Ascending aorta (tissue), 2 donors: ENCODE results near the gene KCNIP1. TPM values are rescaled to one million over a fixed set of nuclear protein-coding genes. Genes with fewer than 3 reads are reported as not detected.
A peak's percentile ranks its signal among the peaks of the same experiment; 100 is the strongest.

ENCODE experiments used
- DNase-seq, 2 donors: peaks; one replicate each; pipeline ENCODE4 v3.0.0-alpha.2; 2019; ENCODE audit warnings: low spot score in 2 of 2
- H3K27ac ChIP-seq, 2 donors: fragments of 200-600 bp; sonication (generic); one replicate each; pipeline ENCODE4 v1.5.1; 2016 to 2017; ENCODE audit warnings: mild to moderate bottlenecking in 1 of 2
- H3K27me3 ChIP-seq: fragments of 200-600 bp; sonication (generic); one replicate; pipeline ENCODE4 v1.5.1; 2017
- H3K36me3 ChIP-seq, 2 donors: fragments of 200-600 bp; sonication (generic); one replicate each; pipeline ENCODE4 v1.5.1; 2016
- H3K4me1 ChIP-seq, 2 donors: fragments of 200-600 bp; sonication (generic); one replicate each; pipeline ENCODE4 v1.5.1; 2016 to 2017; ENCODE audit warnings: mild to moderate bottlenecking in 1 of 2
- H3K4me3 ChIP-seq, 2 donors: fragments of 200-600 bp; sonication (generic); one replicate each; pipeline ENCODE4 v1.5.1; 2016 to 2017; ENCODE audit warnings: mild to moderate bottlenecking in 1 of 2
- H3K9me3 ChIP-seq, 2 donors: fragments of 200-600 bp; sonication (generic); one replicate each; pipeline ENCODE4 v1.5.1; 2016
- CTCF ChIP-seq, 3 experiments: fragments of 200-600 bp in 2 of 3; fragments of 450-650 bp in 1 of 3; sonication (generic) in 2 of 3; IDR thresholded peaks; one replicate each; pipeline ENCODE4 v1.5.1; 2016 to 2019; ENCODE audit warnings: antibody characterized with exemption in 3 of 3, mild to moderate bottlenecking in 1 of 3, moderate library complexity in 1 of 3
- intact Hi-C: fragments of 100-400 bp; cut with DNase I; formaldehyde crosslinking; loops from one replicate; pipeline ENCODE4 v1.15.1; 2023
- total RNA-seq: library from RNA; depleted of rRNA; stranded (reverse); fragments of >200 nt; gene quantifications from one replicate; pipeline ENCODE4 v1.1.0, GENCODE V29; 2016

KCNIP1 gene
- total RNA-seq, 1 donor from 2014 or later: not detected

GRCh38 chr5:170551076-170551475 lies 47.3 kb downstream of the KCNIP1 start:
- H3K36me3 ChIP-seq: no peaks in the 10 kb centered on the region
- H3K9me3 ChIP-seq: no peaks in the 10 kb centered on the region
- no peak for TF ChIP-seq CTCF (IDR thresholded peaks at IDR 0.05)
- no peak overlapping the region for H3K4me3 ChIP-seq
- no peak overlapping the region for H3K27ac ChIP-seq
- DNase-seq: peak in 1 of 2 donors; percentile 12
- intact Hi-C loops: no loop called here
- H3K27me3 ChIP-seq: no peaks in the 10 kb centered on the region
- no peaks in the 10 kb centered on the region for H3K4me1 ChIP-seq

DNA sequence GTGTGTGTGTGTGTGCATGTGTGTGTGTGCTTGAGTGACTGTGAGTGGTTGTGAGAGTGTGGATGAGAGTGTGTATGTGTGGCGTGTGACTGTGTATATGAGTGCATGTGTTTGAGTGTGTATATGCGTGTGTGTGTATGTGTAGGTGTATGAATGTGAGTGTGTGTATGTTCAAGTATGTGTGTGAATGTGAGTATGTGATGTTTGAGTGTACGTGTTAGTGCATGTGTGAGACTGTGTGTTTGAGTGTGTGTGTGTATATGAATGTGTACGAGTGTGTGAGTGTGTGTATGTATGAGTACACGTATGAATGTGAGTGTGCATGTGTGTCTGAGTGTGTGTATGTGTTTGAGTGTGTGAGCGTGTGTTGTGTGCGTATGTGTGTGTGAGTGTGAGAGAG lies 47.8 kb downstream of the KCNIP1 start:
- no peaks in the 10 kb centered on the region for H3K27me3 ChIP-seq
- DNase-seq: peak in 1 of 2 donors; percentile 13
- H3K4me3 ChIP-seq: no peak overlapping the region
- intact Hi-C loops: no loop called here
- no peaks in the 10 kb centered on the region for H3K4me1 ChIP-seq
- TF ChIP-seq CTCF (IDR thresholded peaks at IDR 0.05): no peak
- H3K27ac ChIP-seq: no peak overlapping the region
- no peaks in the 10 kb centered on the region for H3K9me3 ChIP-seq
- no peaks in the 10 kb centered on the region for H3K36me3 ChIP-seq

GRCh38 chr5:170552621-170553115 lies 48.8 kb downstream of the KCNIP1 start:
- intact Hi-C loops: no loop called here
- Histone ChIP-seq H3K27me3 (no peaks in the 10 kb centered on the region), H3K4me3 (no peak overlapping the region), H3K4me1 (no peaks in the 10 kb centered on the region), H3K9me3 (no peaks in the 10 kb centered on the region), H3K27ac (no peak overlapping the region), H3K36me3 (no peaks in the 10 kb centered on the region)
- DNase-seq: peak in 1 of 2 donors; percentile 69
- TF ChIP-seq CTCF (IDR thresholded peaks at IDR 0.05): no peak

GRCh38 chr5:170553218-170553617 lies 49.4 kb downstream of the KCNIP1 start:
- Histone ChIP-seq H3K27ac (no peak overlapping the region), H3K4me1 (no peaks in the 10 kb centered on the region), H3K27me3 (no peaks in the 10 kb centered on the region), H3K36me3 (no peaks in the 10 kb centered on the region), H3K4me3 (no peak overlapping the region), H3K9me3 (no peaks in the 10 kb centered on the region)
- TF ChIP-seq CTCF (IDR thresholded peaks at IDR 0.05): no peak
- DNase-seq: peak in 1 of 2 donors; percentile 30
- intact Hi-C loops: no loop called here

DNA sequence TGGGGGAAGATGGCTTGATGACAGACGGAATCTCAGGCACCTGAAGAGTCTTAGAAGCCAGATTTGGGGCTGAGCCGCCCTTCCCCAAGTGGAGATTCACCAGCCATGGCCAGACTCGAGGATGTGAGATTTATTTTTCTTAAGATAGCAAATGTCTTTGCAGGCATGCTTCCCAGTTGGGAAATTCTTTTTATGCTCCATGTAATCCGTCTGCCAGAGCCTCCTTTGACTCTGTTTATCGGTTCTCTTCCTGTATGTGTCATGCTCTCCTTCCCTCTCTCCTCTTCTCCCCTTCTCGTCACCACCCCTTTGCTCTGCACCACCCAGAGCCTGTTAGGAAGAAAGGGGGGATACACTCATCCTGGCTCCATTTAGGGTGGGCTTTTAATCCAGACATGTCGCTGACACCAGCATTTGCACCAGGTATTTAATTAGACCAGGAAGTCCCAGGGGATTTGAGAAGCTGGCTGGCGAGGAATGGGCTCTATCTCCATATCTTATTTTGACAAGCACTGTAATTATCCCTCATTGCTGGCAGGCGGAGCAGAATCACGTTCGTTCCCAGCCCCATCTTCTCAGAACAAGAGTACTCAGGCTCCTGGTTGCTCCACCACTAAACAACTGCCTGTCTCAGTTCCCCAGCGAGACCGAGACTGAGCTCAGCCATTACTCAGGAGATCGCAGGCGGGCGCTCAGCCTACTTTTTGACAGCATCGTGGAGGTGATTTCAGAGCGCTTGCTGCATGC lies 50.9 kb downstream of the KCNIP1 start:
- no peak overlapping the region for H3K27ac ChIP-seq
- H3K36me3 ChIP-seq: no peaks in the 10 kb centered on the region
- H3K4me1 ChIP-seq: no peaks in the 10 kb centered on the region
- DNase-seq: peak in 1 of 2 donors; percentile 57
- H3K27me3 ChIP-seq: no peaks in the 10 kb centered on the region
- H3K9me3 ChIP-seq: no peaks in the 10 kb centered on the region
- intact Hi-C loops: no loop called here
- no peak for TF ChIP-seq CTCF (IDR thresholded peaks at IDR 0.05)
- no peak overlapping the region for H3K4me3 ChIP-seq
